GM12875 (cell line): ENCODE results near the gene BLTP2.

ENCODE experiments used
- H3K4me3 ChIP-seq: one replicate; pipeline ENCODE4 v1.5.1; 2011; ENCODE audit warnings: low read depth, low read length, control low read depth
- TF ChIP-seq, protein P1 (sequence below): IDR thresholded peaks from 2 replicates; pipeline ENCODE4 v1.5.1; 2011; ENCODE audit warnings: low read depth, mild to moderate bottlenecking, control low read depth, inconsistent platforms, low read length, moderate library complexity, borderline replicate concordance; ENCODE audit not compliant: insufficient read depth

Gene BLTP2

DNA sequence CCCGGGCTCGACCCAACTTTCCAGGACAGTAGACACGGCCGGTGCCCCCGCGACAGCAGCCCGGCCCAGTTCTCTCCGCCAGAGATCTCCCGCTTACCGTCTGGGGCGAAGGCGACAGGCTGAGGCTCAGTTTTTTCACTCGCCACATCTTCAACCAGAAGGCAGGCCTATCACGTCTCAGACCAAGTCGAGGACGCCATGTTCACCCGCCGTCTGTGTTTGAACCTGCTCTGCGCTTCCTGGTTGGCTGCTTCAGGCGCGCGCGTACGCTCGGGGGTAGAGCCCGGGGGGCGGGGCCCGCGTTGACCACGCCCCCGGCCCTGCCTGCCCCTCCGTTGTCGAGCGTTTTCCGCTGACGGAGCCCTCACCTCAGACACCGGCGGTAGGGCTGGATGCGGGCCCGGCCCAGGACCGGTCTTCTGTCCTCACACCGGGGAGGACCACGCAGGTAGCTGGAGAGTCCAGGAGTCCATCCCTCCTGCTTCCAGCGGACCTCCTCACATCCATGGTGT lies 46.1 kb downstream of the BLTP2 start, which contains the start of gene SPAG5:
Gene SPAG5, minus strand, starts transcription at position 227 of the 512 bp plus-strand sequence. Its CDS starts 79 bp downstream, at position 148.
- H3K4me3 ChIP-seq, result peak within 1 kb of the TSS; percentile 96
- TF ChIP-seq, protein P1, sequence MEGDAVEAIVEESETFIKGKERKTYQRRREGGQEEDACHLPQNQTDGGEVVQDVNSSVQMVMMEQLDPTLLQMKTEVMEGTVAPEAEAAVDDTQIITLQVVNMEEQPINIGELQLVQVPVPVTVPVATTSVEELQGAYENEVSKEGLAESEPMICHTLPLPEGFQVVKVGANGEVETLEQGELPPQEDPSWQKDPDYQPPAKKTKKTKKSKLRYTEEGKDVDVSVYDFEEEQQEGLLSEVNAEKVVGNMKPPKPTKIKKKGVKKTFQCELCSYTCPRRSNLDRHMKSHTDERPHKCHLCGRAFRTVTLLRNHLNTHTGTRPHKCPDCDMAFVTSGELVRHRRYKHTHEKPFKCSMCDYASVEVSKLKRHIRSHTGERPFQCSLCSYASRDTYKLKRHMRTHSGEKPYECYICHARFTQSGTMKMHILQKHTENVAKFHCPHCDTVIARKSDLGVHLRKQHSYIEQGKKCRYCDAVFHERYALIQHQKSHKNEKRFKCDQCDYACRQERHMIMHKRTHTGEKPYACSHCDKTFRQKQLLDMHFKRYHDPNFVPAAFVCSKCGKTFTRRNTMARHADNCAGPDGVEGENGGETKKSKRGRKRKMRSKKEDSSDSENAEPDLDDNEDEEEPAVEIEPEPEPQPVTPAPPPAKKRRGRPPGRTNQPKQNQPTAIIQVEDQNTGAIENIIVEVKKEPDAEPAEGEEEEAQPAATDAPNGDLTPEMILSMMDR, result no peak

DNA sequence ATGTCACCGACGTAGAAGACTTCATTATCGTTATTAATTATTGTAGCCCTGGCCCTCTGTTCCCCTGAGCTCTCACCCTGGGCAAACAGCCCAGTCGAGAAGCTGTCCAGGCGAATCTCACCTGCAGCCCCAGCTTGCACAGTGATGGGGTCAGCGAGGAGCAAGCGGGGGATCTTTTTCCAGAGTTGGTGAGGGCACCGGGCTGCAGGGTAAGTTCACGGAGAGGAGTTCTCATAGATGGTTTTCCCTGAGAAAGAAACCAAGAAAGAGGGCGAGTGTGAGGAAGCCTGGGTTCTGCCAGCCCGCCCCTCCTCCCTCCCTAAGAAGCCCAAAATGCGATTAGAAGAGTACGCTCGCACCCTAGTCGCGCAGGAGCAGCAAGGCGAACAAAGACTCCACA lies 46.6 kb downstream of the BLTP2 start:
- TF ChIP-seq, protein P1, result no peak
- H3K4me3 ChIP-seq, result peak overlapping the region; percentile 96

DNA sequence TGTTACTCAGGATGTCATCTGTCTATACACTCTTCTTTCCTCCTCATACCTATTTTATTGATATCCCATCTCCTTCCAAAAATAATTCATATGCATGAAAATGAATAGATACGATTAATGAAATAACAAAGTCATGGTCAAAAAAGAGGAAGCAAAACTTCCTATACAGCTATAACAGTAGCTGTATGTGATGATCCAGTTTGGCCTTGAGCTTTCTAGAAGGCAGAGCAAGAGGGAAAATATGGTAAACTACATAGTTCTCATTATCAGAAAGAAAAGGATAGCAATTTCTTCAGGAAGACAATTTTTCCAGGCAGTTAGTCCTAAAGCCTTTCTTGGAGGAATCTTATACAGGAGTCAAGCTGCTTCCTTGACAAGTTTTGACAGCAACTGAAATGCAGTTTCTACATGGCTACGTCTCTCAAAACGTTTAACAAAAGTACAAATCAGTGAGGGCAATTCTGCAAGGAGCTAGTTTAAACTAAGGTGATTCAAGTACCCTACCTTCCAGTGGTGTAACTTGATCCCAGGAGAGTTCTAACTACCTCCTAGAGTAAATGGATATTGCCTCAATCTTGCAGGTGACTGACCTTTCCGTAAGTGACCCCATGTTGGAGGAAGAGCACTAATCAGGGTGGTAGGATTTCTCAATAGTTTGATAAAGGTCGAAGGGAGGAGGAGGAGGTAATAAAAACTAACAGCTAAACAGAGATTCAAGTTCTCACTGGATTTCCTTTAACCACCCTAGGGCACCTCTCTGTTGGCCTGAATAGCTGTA lies 47.2 kb downstream of the BLTP2 start:
- H3K4me3 ChIP-seq, result peak overlapping the region; percentile 96
- TF ChIP-seq, protein P1, result no peak
